Gastroesophageal sphincter (tissue), 3 donors: Measurements from ENCODE around the gene SPI1.

Experiments used
- CTCF ChIP-seq, 4 experiments: fragments of 200-600 bp in 2 of 4; fragments of 450-650 bp in 2 of 4; sonication (generic) in 1 of 4; IDR thresholded peaks; one replicate each; pipeline ENCODE4 v1.5.1; 2017 to 2019; ENCODE audit warnings: antibody characterized with exemption in 4 of 4, mild to moderate bottlenecking in 2 of 4, moderate library complexity in 2 of 4
- EP300 ChIP-seq: sonication (generic); formaldehyde crosslinking; IDR thresholded peaks from one replicate; pipeline ENCODE4 v1.6.1; 2017; ENCODE audit warnings: antibody characterized with exemption, mild to moderate bottlenecking
- POLR2A ChIP-seq, 2 donors: fragments of 450-650 bp; IDR thresholded peaks; one replicate each; pipeline ENCODE4 v1.6.1; 2017; ENCODE audit warnings: antibody characterized with exemption in 2 of 2, mild to moderate bottlenecking in 2 of 2, moderate library complexity in 1 of 2
- POLR2AphosphoS5 ChIP-seq: sonication (generic); formaldehyde crosslinking; IDR thresholded peaks from one replicate; pipeline ENCODE4 v1.6.1; 2017; ENCODE audit warnings: antibody characterized with exemption

- TF ChIP-seq CTCF (IDR thresholded peaks at IDR 0.05) (peak in 3 of 4 experiments; percentile 96 to 98 (median 97)), POLR2A (IDR thresholded peaks at IDR 0.05) (no peak), POLR2AphosphoS5 (peak; percentile 45), EP300 (no peak)
Measured at GRCh38 chr11:47355283-47356128, 22.8 kb downstream of the SPI1 start.
